HG03469 (cell line): Measurements from ENCODE around the gene SLC6A2.

Experiments used
- ATAC-seq: cut with Tn5 transposase; IDR thresholded peaks from one replicate; pipeline ENCODE4 v1.9.1; 2021; ENCODE audit warnings: mild to moderate bottlenecking, moderate library complexity, moderate number of reproducible peaks; ENCODE audit not compliant: unreplicated experiment

SLC6A2 gene

GRCh38 chr16:55645986-55646385 is 9.8 kb upstream of the SLC6A2 start:
- ATAC-seq: no peak

GRCh38 chr16:55647343-55647742 is 8.4 kb upstream of the SLC6A2 start:
- ATAC-seq: no peak

GRCh38 chr16:55647798-55648197 is 8.0 kb upstream of the SLC6A2 start:
- ATAC-seq: no peak

GRCh38 chr16:55651841-55652824 is 3.7 kb upstream of the SLC6A2 start:
- no peak for ATAC-seq

GRCh38 chr16:55653106-55653505 is 2.7 kb upstream of the SLC6A2 start:
- ATAC-seq: no peak

- ATAC-seq: no peak
Observed at GRCh38 chr16:55655381-55655896, 349 bp upstream of the SLC6A2 start.

GRCh38 chr16:55656691-55657092 is 904 bp downstream of the SLC6A2 start:
- ATAC-seq: no peak

- ATAC-seq: no peak
Observed at GRCh38 chr16:55657616-55658015, 1.8 kb downstream of the SLC6A2 start.

GRCh38 chr16:55658898-55659420 is 3.2 kb downstream of the SLC6A2 start:
- ATAC-seq: no peak

GRCh38 chr16:55660026-55660425 is 4.2 kb downstream of the SLC6A2 start:
- ATAC-seq: no peak

GRCh38 chr16:55660828-55661227 is 5.0 kb downstream of the SLC6A2 start:
- ATAC-seq: no peak

- no peak for ATAC-seq
Observed at GRCh38 chr16:55661941-55662643, 6.3 kb downstream of the SLC6A2 start.

GRCh38 chr16:55662644-55663031 is 6.8 kb downstream of the SLC6A2 start:
- ATAC-seq: no peak

- no peak for ATAC-seq
Observed at GRCh38 chr16:55663225-55663624, 7.4 kb downstream of the SLC6A2 start.

- ATAC-seq: no peak
Observed at GRCh38 chr16:55663765-55664677, 8.2 kb downstream of the SLC6A2 start.

- ATAC-seq: no peak
Observed at GRCh38 chr16:55664786-55665407, 9.1 kb downstream of the SLC6A2 start.

GRCh38 chr16:55665511-55665910 is 9.7 kb downstream of the SLC6A2 start:
- no peak for ATAC-seq

- no peak for ATAC-seq
Observed at GRCh38 chr16:55666012-55666411, 10.2 kb downstream of the SLC6A2 start.

GRCh38 chr16:55667753-55668152 is 12.0 kb downstream of the SLC6A2 start:
- no peak for ATAC-seq
